SJSA1 (cell line): Measurements from ENCODE around the gene CACNG7. TPM values are rescaled to one million over a fixed set of nuclear protein-coding genes. Genes with fewer than 3 reads are reported as not detected.
"Not testable (repeated sequence)": the region's sequence is repeated elsewhere in the genome, so short reads cannot be mapped to it uniquely, and the experiment has no call there.

ENCODE experiments used
- DNase-seq, 2 experiments: peaks; one replicate each; pipeline ENCODE4 v3.0.0-alpha.2; 2015 to 2020; ENCODE audit warnings: low spot score in 2 of 2, low read depth in 1 of 2
- H3K27ac ChIP-seq: fragments of 250-450 bp; sonication (Bioruptor Pico); 2 replicates; pipeline ENCODE4 v1.5.1; 2020; ENCODE audit warnings: mild to moderate bottlenecking, moderate library complexity
- H3K27me3 ChIP-seq: fragments of 250-450 bp; sonication (Bioruptor Pico); replicated peaks from 2 replicates; pipeline ENCODE4 v1.5.1; 2020; ENCODE audit warnings: mild to moderate bottlenecking, moderate library complexity
- H3K36me3 ChIP-seq: fragments of 250-450 bp; sonication (Bioruptor Pico); 2 replicates; pipeline ENCODE4 v1.5.1; 2020; ENCODE audit warnings: mild to moderate bottlenecking
- H3K4me1 ChIP-seq: fragments of 250-450 bp; sonication (Bioruptor Pico); replicated peaks from 2 replicates; pipeline ENCODE4 v1.6.1; 2021; ENCODE audit warnings: mild to moderate bottlenecking
- H3K4me3 ChIP-seq: fragments of 250-450 bp; sonication (Bioruptor Pico); 2 replicates; pipeline ENCODE4 v1.5.1; 2020; ENCODE audit warnings: mild to moderate bottlenecking
- H3K9me3 ChIP-seq: fragments of 250-450 bp; sonication (Bioruptor Pico); replicated peaks from 2 replicates; pipeline ENCODE4 v1.5.1; 2020; ENCODE audit warnings: mild to moderate bottlenecking
- total RNA-seq: library from RNA; depleted of rRNA; stranded (reverse); fragments of >200 nt; shearing (Covaris generic); gene quantifications from 2 replicates; pipeline ENCODE4 v1.2.3, GENCODE V29; 2014; rRNA removed

Gene CACNG7
- not detected in 2 replicates for total RNA-seq

- DNase-seq = no peak
- Histone ChIP-seq H3K4me3 (no peak within 1 kb of the TSS), H3K27me3 (peaks cover 55% of the 10 kb centered on the region), H3K4me1 (peaks cover 21% of the 10 kb centered on the region), H3K36me3 (no peaks in the 10 kb centered on the region), H3K9me3 (no peaks in the 10 kb centered on the region; the same call in 1 of the 2 replicates), H3K27ac (no peak within 1 kb of the TSS)
Observed at GRCh38 chr19:53908935-53909415, at the start of gene CACNG7. CACNG7 (plus strand) TSS chr19:53909278; CDS start chr19:53912832, 3,554 bp downstream.

GRCh38 chr19:53864308-53864836, 44.7 kb upstream of the CACNG7 start:
- no peak overlapping the region for H3K4me3 ChIP-seq
- peaks cover 31% of the 10 kb centered on the region for H3K4me1 ChIP-seq
- DNase-seq = no peak
- H3K27ac ChIP-seq = peak overlapping the region; percentile 99; the same call in 1 of the 2 replicates
- peaks cover 16% of the 10 kb centered on the region for H3K36me3 ChIP-seq
- H3K27me3 ChIP-seq = no peaks in the 10 kb centered on the region
- no peaks in the 10 kb centered on the region for H3K9me3 ChIP-seq

- no peaks in the 10 kb centered on the region for H3K9me3 ChIP-seq
- peaks cover 31% of the 10 kb centered on the region for H3K4me1 ChIP-seq
- DNase-seq = no peak
- H3K36me3 ChIP-seq = peaks cover 20% of the 10 kb centered on the region
- H3K27me3 ChIP-seq = no peaks in the 10 kb centered on the region
- H3K4me3 ChIP-seq = peak overlapping the region; percentile 62
- peak overlapping the region; percentile 99 for H3K27ac ChIP-seq
Observed at GRCh38 chr19:53865523-53865917, 43.6 kb upstream of the CACNG7 start.

GRCh38 chr19:53865918-53866864, 42.9 kb upstream of the CACNG7 start:
- peak; percentile 68 to 70 for DNase-seq
- Histone ChIP-seq H3K9me3 (no peaks in the 10 kb centered on the region), H3K4me3 (peak overlapping the region; percentile 62), H3K4me1 (peaks cover 31% of the 10 kb centered on the region), H3K36me3 (peaks cover 27% of the 10 kb centered on the region), H3K27me3 (no peaks in the 10 kb centered on the region), H3K27ac (peak overlapping the region; percentile 99)

GRCh38 chr19:53866865-53867224, 42.2 kb upstream of the CACNG7 start:
- peaks cover 31% of the 10 kb centered on the region for H3K4me1 ChIP-seq
- no peak for DNase-seq
- H3K36me3 ChIP-seq = peaks cover 31% of the 10 kb centered on the region
- H3K9me3 ChIP-seq = no peaks in the 10 kb centered on the region
- H3K4me3 ChIP-seq = peak overlapping the region; percentile 62
- H3K27ac ChIP-seq = peak overlapping the region; percentile 99
- no peaks in the 10 kb centered on the region for H3K27me3 ChIP-seq

- H3K27ac ChIP-seq = peak within 1 kb of the TSS; percentile 99
- H3K4me3 ChIP-seq = peak within 1 kb of the TSS; percentile 62
- H3K9me3 ChIP-seq = no peaks in the 10 kb centered on the region
Observed at GRCh38 chr19:53867225-53868090, 41.6 kb upstream of the CACNG7 start, which contains the start of gene MYADM. MYADM (plus strand) TSS chr19:53867883; CDS start chr19:53873530, 5,647 bp downstream.

GRCh38 chr19:53868091-53868891, 40.8 kb upstream of the CACNG7 start:
- H3K4me3 ChIP-seq = peak overlapping the region; percentile 62
- peak; percentile 64 to 84 for DNase-seq
- H3K9me3 ChIP-seq = no peaks in the 10 kb centered on the region
- H3K4me1 ChIP-seq = peaks cover 31% of the 10 kb centered on the region
- H3K27me3 ChIP-seq = no peaks in the 10 kb centered on the region
- H3K27ac ChIP-seq = peak overlapping the region; percentile 88
- H3K36me3 ChIP-seq = peaks cover 45% of the 10 kb centered on the region

More at GRCh38 chr19:53867225-53868090, 41.6 kb upstream of the CACNG7 start, which contains the start of gene MYADM:
- DNase-seq = peak; percentile 99
- H3K4me1 ChIP-seq = peaks cover 31% of the 10 kb centered on the region
- peaks cover 37% of the 10 kb centered on the region for H3K36me3 ChIP-seq
- H3K27me3 ChIP-seq = no peaks in the 10 kb centered on the region

GRCh38 chr19:53868892-53869804, 39.9 kb upstream of the CACNG7 start:
- no peaks in the 10 kb centered on the region for H3K9me3 ChIP-seq

GRCh38 chr19:53869805-53870484, 39.1 kb upstream of the CACNG7 start:
- peaks cover 62% of the 10 kb centered on the region for H3K36me3 ChIP-seq
- H3K9me3 ChIP-seq, DNase-seq, H3K27me3 ChIP-seq: not testable (repeated sequence)
- peak overlapping the region; percentile 88 for H3K27ac ChIP-seq
- H3K4me1 ChIP-seq = peaks cover 25% of the 10 kb centered on the region
- peak overlapping the region; percentile 62 for H3K4me3 ChIP-seq

More at GRCh38 chr19:53868892-53869804, 39.9 kb upstream of the CACNG7 start:
- DNase-seq = peak; percentile 92 to 93
- Histone ChIP-seq H3K27ac (peak overlapping the region; percentile 88), H3K27me3 (no peaks in the 10 kb centered on the region), H3K36me3 (peaks cover 54% of the 10 kb centered on the region), H3K4me1 (peaks cover 31% of the 10 kb centered on the region), H3K4me3 (peak overlapping the region; percentile 62)

- no peak overlapping the region for H3K27ac ChIP-seq
- no peak for DNase-seq
- peaks cover 20% of the 10 kb centered on the region for H3K4me1 ChIP-seq
- no peak overlapping the region; the same call in 1 of the 2 replicates for H3K4me3 ChIP-seq
- no peaks in the 10 kb centered on the region for H3K9me3 ChIP-seq
- H3K36me3 ChIP-seq = peaks cover 65% of the 10 kb centered on the region
- H3K27me3 ChIP-seq = no peaks in the 10 kb centered on the region
Observed at GRCh38 chr19:53870485-53870844, 38.6 kb upstream of the CACNG7 start.

GRCh38 chr19:53871454-53871853, 37.6 kb upstream of the CACNG7 start:
- H3K36me3 ChIP-seq = peaks cover 70% of the 10 kb centered on the region
- H3K4me1 ChIP-seq = peaks cover 10% of the 10 kb centered on the region
- no peaks in the 10 kb centered on the region for H3K9me3 ChIP-seq
- no peak for DNase-seq
- H3K4me3 ChIP-seq = no peak overlapping the region
- H3K27ac ChIP-seq = no peak overlapping the region
- H3K27me3 ChIP-seq = no peaks in the 10 kb centered on the region
